Prostate gland (tissue), 2 donors: ENCODE results near the gene CSTF3. TPM values are rescaled to one million over a fixed set of nuclear protein-coding genes. Genes with fewer than 3 reads are reported as not detected.

Source experiments
- DNase-seq: peaks from one replicate; pipeline ENCODE4 v3.0.0-alpha.2; 2019; ENCODE audit warnings: low spot score
- H3K27ac ChIP-seq, 2 donors: fragments of 200-600 bp; sonication (generic); 2 replicates each; pipeline ENCODE4 v1.5.1; 2017 to 2019
- H3K27me3 ChIP-seq: fragments of 200-600 bp; sonication (generic); replicated peaks from 2 replicates; pipeline ENCODE4 v1.5.1; 2019; ENCODE audit not compliant: insufficient read depth
- H3K36me3 ChIP-seq, 2 donors: fragments of 200-600 bp; sonication (generic); 1 replicate in 1 of 2; 2 replicates in 1 of 2; pipeline versions ENCODE4 v1.5.1 to v1.8.1; 2017 to 2019
- H3K4me1 ChIP-seq: fragments of 200-600 bp; sonication (generic); replicated peaks from 2 replicates; pipeline ENCODE4 v1.5.1; 2019
- H3K4me3 ChIP-seq, 2 donors: fragments of 200-600 bp; sonication (generic); 2 replicates each; pipeline ENCODE4 v1.5.1; 2017 to 2019
- H3K9me3 ChIP-seq: fragments of 200-600 bp; sonication (generic); 2 replicates; pipeline ENCODE4 v1.5.1; 2017
- POLR2A ChIP-seq: fragments of 450-650 bp; IDR thresholded peaks from one replicate; pipeline ENCODE4 v1.6.1; 2016; ENCODE audit warnings: antibody characterized with exemption, mild to moderate bottlenecking
- POLR2AphosphoS5 ChIP-seq: sonication (generic); formaldehyde crosslinking; IDR thresholded peaks from one replicate; pipeline ENCODE4 v1.6.1; 2017; ENCODE audit warnings: antibody characterized with exemption
- WGBS: methylation state at CpG from one replicate; pipeline ENCODE4 v1.1.5; 2018; 5-methylcytosine and 5-hydroxymethylcytosine counted together
- intact Hi-C: fragments of 100-400 bp; cut with DNase I; formaldehyde crosslinking; loops from one replicate; pipeline ENCODE4 v1.14.2; 2022
- total RNA-seq, 2 donors: library from RNA; depleted of rRNA; stranded (reverse); fragments of >200 nt; gene quantifications; one replicate each; pipeline ENCODE4 v1.1.0, GENCODE V29; 2016
- TF ChIP-seq, protein P1 (sequence below), 4 experiments: fragments of 200-600 bp in 2 of 4; fragments of 450-650 bp in 2 of 4; sonication (generic) in 2 of 4; IDR thresholded peaks; 1 replicate in 3 of 4; 2 replicates in 1 of 4; pipeline ENCODE4 v1.5.1; 2016 to 2019; ENCODE audit warnings: antibody characterized with exemption in 4 of 4, mild to moderate bottlenecking in 2 of 4, moderate library complexity in 2 of 4

CSTF3 gene
- total RNA-seq, 2 donors from 2014 or later = 12.5 to 13.3 TPM

DNA sequence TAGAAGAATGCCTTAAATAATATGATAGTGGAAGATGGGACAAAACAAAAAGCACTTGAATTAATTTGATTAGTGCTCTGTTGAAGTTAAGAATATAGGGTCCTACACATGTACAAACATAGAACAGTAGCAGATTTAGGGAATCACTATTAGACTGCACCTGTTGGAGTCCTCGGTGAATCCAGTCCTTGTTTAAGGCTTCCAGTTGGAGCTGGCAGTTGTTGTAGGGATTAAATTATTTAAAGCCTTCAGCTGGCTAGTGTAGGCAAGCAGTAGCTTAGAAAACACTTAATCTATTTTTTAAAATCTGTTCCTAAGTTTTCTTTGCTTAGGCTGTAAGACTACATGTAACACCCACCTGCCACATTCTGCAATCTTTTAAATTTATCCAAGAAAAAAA, 24.5 kb upstream of the CSTF3 start:
- Histone ChIP-seq H3K36me3 (no peaks in the 10 kb centered on the region), H3K4me1 (no peaks in the 10 kb centered on the region), H3K9me3 (no peaks in the 10 kb centered on the region), H3K4me3 (no peak overlapping the region), H3K27ac (no peak overlapping the region), H3K27me3 (no peaks in the 10 kb centered on the region)
- TF ChIP-seq POLR2AphosphoS5 (no peak), POLR2A (no peak)
- TF ChIP-seq, protein P1, sequence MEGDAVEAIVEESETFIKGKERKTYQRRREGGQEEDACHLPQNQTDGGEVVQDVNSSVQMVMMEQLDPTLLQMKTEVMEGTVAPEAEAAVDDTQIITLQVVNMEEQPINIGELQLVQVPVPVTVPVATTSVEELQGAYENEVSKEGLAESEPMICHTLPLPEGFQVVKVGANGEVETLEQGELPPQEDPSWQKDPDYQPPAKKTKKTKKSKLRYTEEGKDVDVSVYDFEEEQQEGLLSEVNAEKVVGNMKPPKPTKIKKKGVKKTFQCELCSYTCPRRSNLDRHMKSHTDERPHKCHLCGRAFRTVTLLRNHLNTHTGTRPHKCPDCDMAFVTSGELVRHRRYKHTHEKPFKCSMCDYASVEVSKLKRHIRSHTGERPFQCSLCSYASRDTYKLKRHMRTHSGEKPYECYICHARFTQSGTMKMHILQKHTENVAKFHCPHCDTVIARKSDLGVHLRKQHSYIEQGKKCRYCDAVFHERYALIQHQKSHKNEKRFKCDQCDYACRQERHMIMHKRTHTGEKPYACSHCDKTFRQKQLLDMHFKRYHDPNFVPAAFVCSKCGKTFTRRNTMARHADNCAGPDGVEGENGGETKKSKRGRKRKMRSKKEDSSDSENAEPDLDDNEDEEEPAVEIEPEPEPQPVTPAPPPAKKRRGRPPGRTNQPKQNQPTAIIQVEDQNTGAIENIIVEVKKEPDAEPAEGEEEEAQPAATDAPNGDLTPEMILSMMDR (IDR thresholded peaks at IDR 0.05) = no peak
- no peak for DNase-seq
- intact Hi-C loops = no loop called here
- WGBS = 71% methylated on average over 1 of the region's 1 CpG

DNA sequence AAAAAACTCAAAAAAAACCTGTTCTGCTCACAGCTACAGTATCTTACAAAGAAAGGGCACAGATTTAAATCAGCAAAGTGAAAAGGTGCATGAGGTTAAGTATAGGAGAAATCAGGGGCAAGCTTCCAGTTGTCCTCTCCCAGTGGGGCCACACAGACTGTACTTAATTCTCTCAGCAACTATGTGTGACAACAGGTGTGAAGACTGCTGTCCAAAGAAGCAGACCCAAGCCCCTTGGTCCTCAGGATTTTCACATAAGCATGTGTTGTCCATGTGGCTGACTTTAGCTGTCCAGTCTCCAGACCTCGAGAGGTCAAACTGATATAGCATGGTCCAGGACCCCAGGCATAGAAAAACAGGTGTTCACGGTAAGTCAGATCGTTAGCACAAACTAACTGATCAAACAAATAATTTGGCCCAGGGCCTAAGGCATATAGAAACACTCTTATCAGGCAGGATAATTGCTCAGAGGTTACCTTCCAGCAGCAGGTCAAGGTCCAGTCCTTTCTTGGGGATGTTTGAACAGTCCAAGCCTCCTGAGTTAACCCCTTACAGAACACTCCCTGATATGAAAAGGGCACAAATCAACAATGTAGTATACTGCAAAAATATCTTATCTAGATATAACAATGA, 21.1 kb upstream of the CSTF3 start:
- TF ChIP-seq, protein P1 (IDR thresholded peaks at IDR 0.05) = no peak
- no peak for TF ChIP-seq POLR2AphosphoS5
- TF ChIP-seq POLR2A = no peak
- Histone ChIP-seq H3K27me3 (no peaks in the 10 kb centered on the region), H3K9me3 (no peaks in the 10 kb centered on the region), H3K4me3 (no peak overlapping the region), H3K36me3 (no peaks in the 10 kb centered on the region), H3K27ac (no peak overlapping the region), H3K4me1 (no peaks in the 10 kb centered on the region)
- intact Hi-C loops = no loop called here
- no peak for DNase-seq
- 37% methylated on average over 3 of the region's 3 CpGs for WGBS

GRCh38 chr11:33179348-33179803, 18.1 kb upstream of the CSTF3 start:
- no peak overlapping the region for H3K27ac ChIP-seq
- TF ChIP-seq POLR2A (no peak), POLR2AphosphoS5 (no peak)
- TF ChIP-seq, protein P1 (IDR thresholded peaks at IDR 0.05) = no peak
- no peaks in the 10 kb centered on the region for H3K27me3 ChIP-seq
- no peak for DNase-seq
- no peaks in the 10 kb centered on the region for H3K36me3 ChIP-seq
- intact Hi-C loops = no loop called here
- 79% methylated on average over 3 of the region's 3 CpGs for WGBS
- H3K4me1 ChIP-seq = no peaks in the 10 kb centered on the region
- no peak overlapping the region for H3K4me3 ChIP-seq
- H3K9me3 ChIP-seq = no peaks in the 10 kb centered on the region

GRCh38 chr11:33178443-33179180, 17.3 kb upstream of the CSTF3 start:
- no peak for DNase-seq
- WGBS = 48% methylated on average over 5 of the region's 5 CpGs
- no peak for TF ChIP-seq POLR2A
- TF ChIP-seq, protein P1 (IDR thresholded peaks at IDR 0.05) = no peak
- TF ChIP-seq POLR2AphosphoS5 = no peak
- no peaks in the 10 kb centered on the region for H3K36me3 ChIP-seq
- no peak overlapping the region for H3K4me3 ChIP-seq
- intact Hi-C loops = no loop called here
- no peaks in the 10 kb centered on the region for H3K4me1 ChIP-seq
- H3K9me3 ChIP-seq = no peaks in the 10 kb centered on the region
- H3K27ac ChIP-seq = no peak overlapping the region
- no peaks in the 10 kb centered on the region for H3K27me3 ChIP-seq
